Subcutaneous abdominal adipose tissue (tissue), 5 donors: ENCODE data around the gene DIP2C.
"Not testable (repeated sequence)": the region's sequence is repeated elsewhere in the genome, so short reads cannot be mapped to it uniquely, and the experiment has no call there.

ENCODE experiments used
- H3K27ac ChIP-seq: one replicate; pipeline ENCODE4 v1.7.0; 2013; ENCODE audit warnings: low read depth, mild to moderate bottlenecking, inconsistent platforms, low read length, moderate library complexity
- H3K27me3 ChIP-seq, 5 donors: one replicate each; pipeline ENCODE4 v1.7.0; 2013; ENCODE audit warnings: low read length in 5 of 5, inconsistent platforms in 1 of 5; ENCODE audit not compliant: control insufficient read depth in 5 of 5, insufficient read depth in 4 of 5
- H3K36me3 ChIP-seq, 5 donors: one replicate each; pipeline ENCODE4 v1.7.0; 2013; ENCODE audit warnings: low read length in 5 of 5; ENCODE audit not compliant: control insufficient read depth in 5 of 5, insufficient read depth in 5 of 5
- H3K4me1 ChIP-seq, 5 donors: one replicate each; pipeline ENCODE4 v1.7.0; 2013; ENCODE audit warnings: low read length in 5 of 5, mild to moderate bottlenecking in 3 of 5, moderate library complexity in 1 of 5; ENCODE audit not compliant: control insufficient read depth in 5 of 5, insufficient read depth in 5 of 5
- H3K4me3 ChIP-seq, 5 donors: one replicate each; pipeline ENCODE4 v1.7.0; 2013; ENCODE audit warnings: low read length in 5 of 5, low read depth in 1 of 5
- H3K9ac ChIP-seq, 5 donors: one replicate each; pipeline ENCODE4 v1.7.0; 2013; ENCODE audit warnings: low read length in 5 of 5, mild to moderate bottlenecking in 4 of 5, moderate library complexity in 3 of 5
- H3K9me3 ChIP-seq, 5 donors: one replicate each; pipeline ENCODE4 v1.7.0; 2013; ENCODE audit warnings: low read length in 5 of 5; ENCODE audit not compliant: control insufficient read depth in 5 of 5
- donor health status: healthy.
- donor health status: healthy.
- donor health status: healthy.
- donor health status: healthy.
- donor health status: healthy.

DIP2C gene

GRCh38 chr10:639001-639750, 50.3 kb downstream of the DIP2C start:
- H3K27ac ChIP-seq: no peak overlapping the region
- H3K27me3 ChIP-seq: no peaks in the 10 kb centered on the region
- H3K36me3 ChIP-seq: peaks cover 0 to 4% (median 0%) of the 10 kb centered on the region in 5 donors
- peaks cover 0 to 3% (median 0%) of the 10 kb centered on the region in 5 donors for H3K4me1 ChIP-seq
- peaks cover 0 to 2% (median 0%) of the 10 kb centered on the region in 5 donors for H3K9me3 ChIP-seq
- H3K9ac ChIP-seq: no peak overlapping the region
- H3K4me3 ChIP-seq: no peak overlapping the region

- Histone ChIP-seq H3K27ac (no peak overlapping the region), H3K36me3 (peaks cover 0 to 4% (median 0%) of the 10 kb centered on the region in 5 donors)
Observed at GRCh38 chr10:637771-638195, 51.7 kb downstream of the DIP2C start.

GRCh38 chr10:637221-637620, 52.2 kb downstream of the DIP2C start:
- Histone ChIP-seq H3K4me1 (peaks cover 0 to 3% (median 0%) of the 10 kb centered on the region in 5 donors), H3K27ac (no peak overlapping the region), H3K27me3 (no peaks in the 10 kb centered on the region), H3K9me3 (no peaks in the 10 kb centered on the region), H3K9ac (no peak overlapping the region), H3K36me3 (peaks cover 0 to 4% (median 0%) of the 10 kb centered on the region in 5 donors), H3K4me3 (no peak overlapping the region)

More at GRCh38 chr10:637771-638195, 51.7 kb downstream of the DIP2C start:
- Histone ChIP-seq H3K9ac (no peak overlapping the region), H3K4me1 (peaks cover 0 to 3% (median 0%) of the 10 kb centered on the region in 5 donors), H3K27me3 (no peaks in the 10 kb centered on the region), H3K9me3 (no peaks in the 10 kb centered on the region), H3K4me3 (no peak overlapping the region)

- Histone ChIP-seq H3K27ac (no peak overlapping the region), H3K36me3 (peaks cover 0 to 4% (median 0%) of the 10 kb centered on the region in 5 donors), H3K9ac (no peak overlapping the region), H3K4me3 (no peak overlapping the region), H3K27me3 (no peaks in the 10 kb centered on the region), H3K9me3 (no peaks in the 10 kb centered on the region), H3K4me1 (peaks cover 0 to 3% (median 0%) of the 10 kb centered on the region in 5 donors)
Observed at GRCh38 chr10:636769-637168, 52.7 kb downstream of the DIP2C start.

- Histone ChIP-seq H3K9ac (no peak overlapping the region), H3K36me3 (peaks cover 0 to 4% (median 0%) of the 10 kb centered on the region in 5 donors), H3K27me3 (no peaks in the 10 kb centered on the region), H3K9me3 (no peaks in the 10 kb centered on the region), H3K27ac (no peak overlapping the region), H3K4me1 (peaks cover 0 to 3% (median 0%) of the 10 kb centered on the region in 5 donors), H3K4me3 (no peak overlapping the region)
Observed at GRCh38 chr10:636016-636730, 53.3 kb downstream of the DIP2C start.

- Histone ChIP-seq H3K36me3 (peaks cover 0 to 4% (median 0%) of the 10 kb centered on the region in 5 donors), H3K27me3 (no peaks in the 10 kb centered on the region), H3K9me3 (no peaks in the 10 kb centered on the region), H3K4me1 (peaks cover 0 to 3% (median 0%) of the 10 kb centered on the region in 5 donors), H3K4me3 (no peak overlapping the region), H3K27ac (no peak overlapping the region), H3K9ac (no peak overlapping the region)
Observed at GRCh38 chr10:635088-635861, 54.2 kb downstream of the DIP2C start.

- Histone ChIP-seq H3K27ac (no peak overlapping the region), H3K27me3 (no peaks in the 10 kb centered on the region), H3K4me1 (peaks cover 0 to 8% (median 0%) of the 10 kb centered on the region in 5 donors), H3K36me3 (peaks cover 0 to 9% (median 0%) of the 10 kb centered on the region in 5 donors), H3K4me3 (no peak overlapping the region), H3K9me3 (no peaks in the 10 kb centered on the region), H3K9ac (no peak overlapping the region)
Observed at GRCh38 chr10:634256-634655, 55.2 kb downstream of the DIP2C start.

GRCh38 chr10:633279-634245, 55.9 kb downstream of the DIP2C start:
- peaks cover 0 to 6% (median 0%) of the 10 kb centered on the region in 5 donors for H3K36me3 ChIP-seq
- H3K4me3 ChIP-seq: no peak overlapping the region
- no peaks in the 10 kb centered on the region for H3K27me3 ChIP-seq
- H3K9me3 ChIP-seq: no peaks in the 10 kb centered on the region
- peaks cover 0 to 15% (median 2%) of the 10 kb centered on the region in 5 donors for H3K4me1 ChIP-seq
- H3K27ac ChIP-seq: no peak overlapping the region
- H3K9ac ChIP-seq: no peak overlapping the region

- H3K4me1 ChIP-seq: peaks cover 0 to 23% (median 3%) of the 10 kb centered on the region in 5 donors
- H3K27ac ChIP-seq, H3K4me3 ChIP-seq, H3K9me3 ChIP-seq, H3K27me3 ChIP-seq, H3K36me3 ChIP-seq, H3K9ac ChIP-seq: not testable (repeated sequence)
Observed at GRCh38 chr10:632807-633177, 56.7 kb downstream of the DIP2C start.
